ENCODE measurements around the gene ZNF487.

- no peak for TF ChIP-seq REST (IDR thresholded peaks at IDR 0.05; ENCODE audit: insufficient read depth in 1 of 2, low read depth in 2 of 2, low read length in 2 of 2)
- TF ChIP-seq POLR2AphosphoS5 (IDR thresholded peaks at IDR 0.05; ENCODE audit: low read depth, low read length): no peak
- no peak for TF ChIP-seq SIN3A (IDR thresholded peaks at IDR 0.05; ENCODE audit: borderline replicate concordance, insufficient read depth, low read length)
- TF ChIP-seq TAF1 (IDR thresholded peaks at IDR 0.05; ENCODE audit: borderline replicate concordance, insufficient read depth, low read length): no peak
- TF ChIP-seq FOXP2 (optimal IDR thresholded peaks at IDR 0.05; ENCODE audit: borderline replicate concordance, extremely low read depth, extremely low read length, insufficient read depth): no peak
Observed at GRCh38 chr10:43420369-43421200, 16.3 kb upstream of the ZNF487 start.

Measured in PFSK-1 (cell line).